Neural cell (in vitro differentiated cells): ENCODE data around the gene DNAJA3. TPM values are rescaled to one million over a fixed set of nuclear protein-coding genes. Genes with fewer than 3 reads are reported as not detected.

Experiments used
- polyA plus RNA-seq: library from polyadenylated mRNA; depleted of rRNA; stranded (reverse); fragments of >200 nt; gene quantifications from 2 replicates; pipeline ENCODE4 v1.2.3, GENCODE V29; 2014
- small RNA-seq, 3 experiments: library from RNA; depleted of rRNA; stranded (forward); fragments of <200 nt; gene quantifications; one replicate each; pipeline ENCODE3, GENCODE V24; 2012

The DNAJA3 gene
- polyA plus RNA-seq, 1 donor from 2014 or later = 44.8 TPM

Small RNAs within 50 kb of the gene (small RNA-seq; reads per million reads assigned to genes)
- gene AC012676.2 = 0 reads per million in 3 experiments

Other genes starting within 250 kb of the DNAJA3 start
- gene SRL, start 183.8 kb upstream of the DNAJA3 start, polyA plus RNA-seq = not detected in 2 replicates
- 4.4 and 6.3 TPM in 2 replicates for gene TFAP4, start 152.8 kb upstream of the DNAJA3 start, polyA plus RNA-seq
- 2.6 and 3.2 TPM in 2 replicates for gene GLIS2, start 109.8 kb upstream of the DNAJA3 start, polyA plus RNA-seq
- gene PAM16, start 74.5 kb upstream of the DNAJA3 start, polyA plus RNA-seq = 125 and 145 TPM in 2 replicates
- 0.32 and 0.57 TPM in 2 replicates for gene VASN, start 54.0 kb upstream of the DNAJA3 start, polyA plus RNA-seq
- gene CORO7, start 9.3 kb upstream of the DNAJA3 start, polyA plus RNA-seq = 57.6 and 65.3 TPM in 2 replicates
- 6.3 and 10.0 TPM in 2 replicates for gene NMRAL1, start 48.8 kb downstream of the DNAJA3 start, polyA plus RNA-seq
- gene HMOX2, start 50.5 kb downstream of the DNAJA3 start, polyA plus RNA-seq = 62.9 and 79.4 TPM in 2 replicates
- gene CDIP1, start 112.9 kb downstream of the DNAJA3 start, polyA plus RNA-seq = 16.4 and 18.8 TPM in 2 replicates
- gene C16orf96, start 130.5 kb downstream of the DNAJA3 start, polyA plus RNA-seq = 0.21 and 0.26 TPM in 2 replicates
- 3.3 and 4.1 TPM in 2 replicates for gene UBALD1, start 189.0 kb downstream of the DNAJA3 start, polyA plus RNA-seq
- gene MGRN1, start 199.0 kb downstream of the DNAJA3 start, polyA plus RNA-seq = 35.9 and 47.0 TPM in 2 replicates